ENCODE results near the gene LYPLAL1.

Gene LYPLAL1

DNA sequence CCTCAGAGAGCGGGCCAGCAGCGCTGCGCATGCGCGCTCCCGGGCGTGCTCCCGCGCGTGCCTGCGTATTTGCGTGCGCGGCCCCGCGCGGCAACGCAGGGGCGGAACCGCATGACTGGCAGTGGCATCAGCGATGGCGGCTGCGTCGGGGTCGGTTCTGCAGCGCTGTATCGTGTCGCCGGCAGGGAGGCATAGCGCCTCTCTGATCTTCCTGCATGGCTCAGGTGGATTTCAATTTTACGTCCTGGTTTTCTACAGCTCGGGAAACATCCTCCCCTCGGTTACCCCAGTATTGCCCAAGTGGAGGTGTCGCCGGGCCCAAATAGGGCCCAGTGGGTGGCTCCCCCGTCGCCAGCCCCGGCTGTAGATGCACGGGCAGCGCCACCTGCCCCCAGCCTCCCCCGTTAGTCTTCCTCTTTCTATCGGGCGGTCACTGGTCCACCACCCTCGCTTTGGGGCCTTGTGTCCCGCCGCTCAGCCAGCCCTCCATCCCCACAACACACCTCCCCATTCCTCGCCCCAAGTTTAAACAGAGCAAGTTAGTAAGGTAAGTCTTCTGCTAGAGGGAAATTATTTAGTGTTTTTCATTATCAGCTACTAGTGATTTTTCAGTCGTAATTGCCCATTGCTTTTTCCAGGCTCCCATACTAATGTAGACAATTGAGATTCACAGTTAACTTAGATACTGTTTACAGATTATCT is at the start of gene LYPLAL1:
Gene LYPLAL1, plus strand, starts transcription at position 121 of the 702 bp plus-strand sequence. Its CDS starts 13 bp downstream, at position 134.
- DNase-seq: peak; percentile 73

DNA sequence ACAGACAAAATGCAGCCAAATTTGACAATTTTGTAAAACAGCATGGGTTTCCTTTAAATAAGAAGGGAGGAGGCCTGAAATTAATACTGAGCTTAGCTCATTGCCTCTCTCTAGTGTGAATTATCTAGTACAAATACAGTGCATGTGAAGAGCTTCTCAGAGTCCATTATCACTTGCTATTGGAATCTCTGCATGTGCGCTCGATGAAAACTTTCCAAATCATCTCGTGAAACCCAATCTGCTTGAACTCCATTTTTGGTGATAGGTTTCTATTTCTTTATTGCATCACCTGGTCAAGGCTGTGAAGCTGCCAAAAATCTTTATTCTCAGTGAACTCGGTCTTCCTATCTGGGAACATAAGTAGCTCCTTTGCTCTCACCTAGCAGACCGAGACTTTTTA is 49.5 kb upstream of the LYPLAL1 start:
- DNase-seq: no peak

DNA sequence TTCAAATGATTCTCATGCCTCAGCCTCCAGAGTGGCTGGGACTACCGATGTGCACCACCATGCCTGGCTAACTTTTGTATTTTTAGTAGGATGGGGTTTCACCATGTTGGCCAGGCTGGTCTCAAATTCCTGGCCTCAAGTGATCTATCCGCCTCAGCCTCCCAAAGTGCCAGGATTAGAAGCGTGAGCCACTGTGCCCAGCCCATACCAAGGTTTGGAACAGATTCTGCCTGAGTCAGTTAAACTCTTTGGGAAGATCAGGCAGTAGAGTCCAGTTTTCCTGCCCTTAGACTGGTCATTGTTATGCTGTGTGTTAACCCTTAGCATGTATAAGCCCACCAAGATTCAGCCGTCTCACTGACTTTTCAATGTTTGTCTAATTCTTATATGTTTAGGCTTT is 48.3 kb upstream of the LYPLAL1 start:
- DNase-seq: no peak

DNA sequence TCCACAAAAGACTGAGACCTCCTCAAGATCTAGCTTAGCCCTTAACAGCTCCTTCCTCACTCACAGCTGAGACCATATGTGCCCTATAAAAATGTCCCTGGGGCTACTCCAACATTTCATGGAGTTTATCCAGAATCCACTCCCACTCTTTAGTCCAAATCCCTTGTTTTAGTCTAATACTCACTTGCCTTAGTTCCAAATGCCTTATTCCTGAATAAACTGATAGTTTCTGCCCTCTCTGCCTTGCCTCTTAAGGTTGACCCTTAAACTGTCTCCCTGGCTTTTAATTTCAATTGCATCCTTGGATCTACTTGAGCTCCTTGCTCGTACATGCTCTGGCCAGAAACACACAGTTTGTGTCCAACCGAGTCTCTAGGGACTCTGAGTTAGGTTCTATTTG is 47.3 kb upstream of the LYPLAL1 start:
- no peak for DNase-seq

DNA sequence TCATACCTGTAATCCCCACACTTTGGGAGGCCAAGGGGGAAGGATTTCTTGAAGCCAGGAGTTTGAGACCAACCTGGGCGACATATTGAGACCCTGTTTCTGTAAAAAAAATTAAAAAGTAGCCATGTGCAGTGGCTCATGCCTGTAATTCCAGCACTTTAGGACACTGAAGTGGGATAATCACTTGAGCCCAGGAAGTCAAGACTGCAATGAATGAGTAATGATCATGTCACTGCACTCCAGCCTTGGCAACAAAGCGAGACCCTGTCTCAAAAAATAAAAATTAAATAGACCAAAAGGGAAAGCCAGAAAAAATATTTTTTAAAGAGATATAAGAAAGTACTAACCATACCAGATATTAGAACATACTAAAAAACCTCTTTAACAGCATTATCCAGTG is 44.7 kb upstream of the LYPLAL1 start:
- DNase-seq: no peak

DNA sequence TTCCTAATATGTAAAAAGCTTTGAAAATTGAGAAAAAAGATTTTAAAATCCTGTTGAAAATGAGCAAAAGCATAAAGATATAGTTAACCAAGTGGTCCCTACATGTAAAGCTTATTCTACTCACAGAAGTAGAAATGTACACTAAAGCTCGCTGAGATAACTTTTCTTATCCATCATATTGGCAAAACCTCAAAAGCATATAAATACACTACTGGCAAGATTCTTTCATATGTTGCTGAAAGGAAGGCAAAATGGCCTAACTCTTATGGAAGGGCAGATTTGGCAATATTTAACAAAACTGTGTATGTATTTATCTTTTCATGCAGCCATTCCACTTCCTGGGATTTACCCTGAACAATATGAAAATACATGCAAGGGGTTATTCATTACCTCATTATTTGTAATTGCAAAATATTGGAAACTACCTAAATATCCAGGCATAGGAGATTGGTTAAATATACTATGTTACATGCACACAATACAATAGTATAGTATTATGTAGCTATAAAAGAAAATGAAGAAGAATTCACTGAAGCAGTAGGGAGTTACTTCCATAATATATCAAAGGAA is 43.2 kb upstream of the LYPLAL1 start:
- no peak for DNase-seq

DNA sequence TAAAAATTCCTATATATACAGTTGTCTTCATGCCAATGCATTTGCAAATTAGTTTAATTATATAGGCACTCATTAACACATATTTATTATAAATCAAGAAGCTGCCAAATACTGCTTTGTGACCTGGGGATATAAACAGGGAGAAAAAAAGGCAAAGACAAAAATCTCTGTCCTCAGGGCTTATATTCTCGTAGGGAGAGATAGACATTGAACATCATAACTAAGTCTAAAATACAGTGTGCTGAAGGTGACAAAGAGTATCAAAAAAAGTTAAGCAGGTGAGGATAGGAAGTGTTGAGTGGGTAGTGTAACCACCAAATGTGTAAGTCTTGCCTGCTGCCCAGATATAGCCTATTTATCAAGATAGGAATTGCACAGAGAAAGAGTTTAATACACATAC is 40.7 kb upstream of the LYPLAL1 start:
- no peak for DNase-seq

DNA sequence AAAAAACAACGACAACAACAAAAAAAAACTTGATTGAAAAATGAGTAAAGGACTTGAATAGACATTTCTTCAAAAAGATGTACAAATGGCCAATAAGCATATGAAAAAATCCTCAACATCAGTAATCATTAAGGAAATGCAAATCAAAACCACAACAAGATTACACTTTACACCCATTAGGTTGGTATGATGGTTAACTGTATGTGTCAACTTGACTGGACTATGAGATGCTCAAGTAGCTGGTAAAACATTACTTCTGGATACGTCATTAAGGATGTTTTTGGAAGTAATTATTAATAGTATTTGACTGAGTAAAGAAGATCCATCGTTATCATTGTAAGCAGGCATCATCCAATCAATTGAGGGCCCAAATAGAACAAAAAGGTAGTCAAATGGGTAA is 34.9 kb upstream of the LYPLAL1 start:
- no peak for DNase-seq

DNA sequence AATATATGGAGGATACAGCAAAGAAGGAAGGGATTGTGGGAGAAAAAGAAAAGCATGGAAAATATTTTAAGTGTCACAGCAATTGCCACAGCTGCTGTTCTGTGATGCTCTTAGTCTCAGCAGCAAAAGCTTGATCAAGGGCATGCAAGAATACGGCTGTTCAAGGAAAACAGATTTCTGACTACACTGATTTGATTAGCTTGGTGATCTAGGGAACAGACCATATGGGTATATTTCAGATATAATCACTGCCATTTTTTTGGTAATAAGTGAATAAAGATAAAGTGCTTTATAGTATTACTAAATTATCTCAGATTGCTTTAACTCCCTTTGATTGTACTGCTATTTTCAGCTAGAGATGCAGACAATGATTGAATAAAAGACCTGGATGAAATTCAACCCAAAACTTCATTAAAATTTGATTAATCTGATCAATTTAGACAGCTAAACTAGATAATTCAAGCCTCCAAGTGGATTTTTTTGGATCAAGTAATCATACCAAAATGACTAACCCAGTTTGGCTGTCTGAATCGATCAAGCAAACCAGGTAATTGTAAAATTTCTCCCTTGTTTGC is 33.3 kb upstream of the LYPLAL1 start:
- no peak for DNase-seq

DNA sequence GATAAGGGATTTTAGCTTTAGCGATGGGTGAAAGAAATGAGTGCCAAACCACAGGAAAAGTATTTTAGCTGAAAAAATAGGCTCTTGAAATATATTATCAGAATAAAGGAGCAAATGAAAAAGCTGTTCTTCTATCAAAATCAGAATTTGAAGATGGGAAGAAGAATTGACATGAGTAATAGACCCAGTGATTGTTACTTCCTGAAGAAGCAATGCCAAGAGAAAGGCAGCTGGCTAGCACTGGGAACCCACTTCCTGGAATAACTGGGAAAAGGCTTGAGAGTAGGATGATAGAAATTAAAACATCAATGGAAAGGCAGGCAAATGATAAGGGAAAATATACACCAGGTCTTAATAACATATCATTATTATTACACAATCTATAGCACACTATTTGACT is 29.9 kb upstream of the LYPLAL1 start:
- DNase-seq: no peak

DNA sequence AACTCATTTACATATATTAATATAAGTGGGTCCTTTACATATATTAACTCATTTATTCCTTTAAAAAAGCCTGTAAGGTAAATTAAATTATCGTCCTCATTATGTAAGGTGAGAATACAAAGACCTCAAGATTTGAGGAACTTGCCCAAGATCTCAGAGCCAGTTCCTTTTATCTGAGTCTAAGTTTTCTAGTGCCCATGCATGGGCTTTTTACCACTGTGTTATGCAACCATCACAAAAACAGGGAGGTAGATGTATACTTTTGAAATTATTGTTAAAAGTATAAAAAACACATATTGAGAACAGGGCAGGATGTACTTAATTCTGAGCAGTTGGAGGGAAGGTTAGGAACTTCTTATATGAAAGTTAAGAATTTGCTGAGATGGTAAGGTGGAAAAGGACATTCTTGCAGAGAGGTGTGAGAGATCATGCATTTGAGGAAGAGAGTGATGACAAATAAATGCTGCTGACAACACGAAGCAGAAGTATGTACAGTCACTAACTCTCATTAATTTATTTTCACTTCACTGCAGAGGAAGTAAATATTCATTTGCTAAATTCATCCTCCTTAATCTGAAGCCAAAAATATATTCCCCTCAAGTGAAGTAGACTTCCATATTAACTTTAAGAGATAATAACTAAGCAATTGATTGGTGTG is 28.9 kb upstream of the LYPLAL1 start:
- DNase-seq: no peak

DNA sequence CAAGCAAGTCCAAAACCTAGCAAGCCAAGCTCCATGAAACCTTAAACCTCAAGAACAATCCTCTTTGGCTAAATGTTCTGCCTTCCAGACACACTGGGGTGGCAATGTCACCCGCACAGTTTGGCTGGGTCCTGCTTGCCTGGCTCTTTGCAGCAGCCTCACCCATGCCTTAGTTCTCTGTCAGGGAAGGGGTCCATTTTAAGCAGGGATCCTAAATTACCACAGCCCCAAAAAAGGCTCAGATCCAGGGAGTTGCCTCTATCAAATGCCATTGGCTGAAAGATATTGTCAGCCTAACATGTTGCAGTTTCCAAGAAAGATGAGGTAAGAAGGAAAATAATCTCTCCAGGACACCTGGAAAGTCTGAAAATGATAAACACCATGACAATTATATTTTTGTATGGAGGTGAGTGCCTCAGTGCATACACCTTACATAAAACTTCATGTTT is 26.1 kb upstream of the LYPLAL1 start:
- DNase-seq: no peak

DNA sequence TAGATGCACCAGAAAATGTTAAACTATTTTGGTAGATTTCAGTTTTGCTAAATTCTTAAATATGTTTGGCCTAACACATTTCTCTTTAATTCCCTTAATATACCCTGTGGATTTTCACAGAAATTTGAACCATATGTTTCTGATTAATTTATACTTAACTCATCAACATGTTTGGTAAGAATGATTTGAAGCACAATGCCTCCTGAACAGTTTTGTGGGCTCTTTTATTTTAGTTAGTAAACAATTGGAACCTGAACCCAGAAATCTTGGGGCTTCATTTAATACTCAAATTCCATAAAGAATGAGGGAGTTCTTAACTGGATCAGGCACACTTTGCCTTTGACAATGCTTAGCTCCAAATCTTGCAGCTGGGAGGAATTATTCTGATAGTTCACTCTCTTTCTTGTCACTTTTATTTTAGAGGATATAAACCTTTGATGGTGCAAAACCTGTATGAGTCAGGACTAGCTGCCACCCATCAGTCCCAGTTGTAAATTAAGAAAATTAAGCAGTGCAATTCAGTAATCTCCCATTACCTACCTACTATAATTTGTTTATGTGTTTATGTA is 24.6 kb upstream of the LYPLAL1 start:
- no peak for DNase-seq

DNA sequence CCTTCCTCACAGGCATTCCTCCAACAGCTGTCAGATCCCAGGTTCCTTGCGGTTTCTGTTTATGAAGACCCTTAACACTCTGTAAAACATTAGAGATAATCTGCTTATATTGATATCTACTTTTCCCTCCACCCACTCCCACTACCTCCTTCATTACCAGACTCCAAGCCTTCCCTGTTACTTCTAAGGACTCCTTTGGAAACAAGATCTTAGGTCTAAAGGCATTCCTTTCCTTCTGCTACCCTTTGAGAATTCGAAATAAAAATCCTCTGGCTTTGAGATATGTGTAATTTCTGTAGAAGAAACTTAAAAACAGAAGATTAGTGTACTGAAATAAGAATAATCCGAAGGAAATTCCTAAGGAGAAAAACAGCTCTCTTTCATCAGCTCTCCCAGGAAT is 23.7 kb upstream of the LYPLAL1 start:
- DNase-seq: no peak

DNA sequence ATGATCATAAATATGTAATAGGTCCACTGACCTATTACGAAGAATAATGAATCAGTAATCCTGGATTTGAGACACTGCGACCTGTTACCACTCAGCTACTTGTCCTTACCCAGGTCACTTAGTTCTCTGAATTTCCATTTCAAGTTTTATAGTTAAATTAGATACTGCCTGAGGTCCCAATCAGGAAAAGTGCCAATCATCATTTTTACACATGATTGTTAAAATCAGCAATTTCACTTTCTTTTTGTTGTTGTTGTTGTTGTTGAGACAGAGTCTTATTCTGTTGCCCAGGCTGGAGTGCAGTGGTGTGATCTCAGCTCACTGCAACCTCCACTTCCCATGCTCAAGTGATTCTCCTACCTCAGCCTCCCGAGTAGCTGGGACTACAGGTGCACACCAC is 22.8 kb upstream of the LYPLAL1 start:
- no peak for DNase-seq

DNA sequence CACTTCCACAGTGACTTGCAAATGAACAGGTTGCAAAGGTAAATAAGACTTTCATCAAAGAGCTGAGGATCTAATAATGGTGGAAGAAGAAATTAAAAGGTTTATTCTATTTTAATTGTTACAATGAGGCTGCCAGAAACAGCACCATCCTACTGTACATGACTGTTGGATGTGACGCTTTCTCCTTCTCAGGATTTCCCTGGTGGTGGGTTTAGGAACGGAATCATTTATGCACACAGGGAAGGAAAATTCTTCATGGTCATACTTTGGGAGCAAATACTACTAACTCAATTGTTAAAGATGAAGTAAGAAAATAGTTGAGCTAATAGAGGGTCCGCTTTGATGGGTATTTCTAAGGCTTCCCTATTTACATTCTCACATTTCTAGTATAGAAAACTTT is 22.2 kb upstream of the LYPLAL1 start:
- DNase-seq: no peak

DNA sequence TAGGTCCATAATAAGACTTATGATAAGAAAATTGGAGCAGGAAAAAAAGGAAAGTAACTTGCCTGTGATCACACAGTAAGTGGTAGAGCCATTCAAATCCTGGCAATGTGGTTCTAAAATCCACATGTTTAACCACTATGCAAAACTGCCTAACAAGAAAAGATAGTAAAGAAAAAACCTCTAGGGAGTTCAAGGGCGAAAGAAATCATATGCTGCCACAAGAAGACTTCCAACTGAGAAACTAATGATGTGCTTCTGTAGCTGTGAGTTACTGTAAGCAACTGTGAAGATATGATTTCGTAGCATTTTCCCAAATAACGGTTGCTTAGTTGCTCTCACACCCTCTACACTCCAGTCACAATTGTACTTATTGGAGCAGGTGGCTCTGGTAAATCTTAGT is 20.9 kb upstream of the LYPLAL1 start:
- no peak for DNase-seq

DNA sequence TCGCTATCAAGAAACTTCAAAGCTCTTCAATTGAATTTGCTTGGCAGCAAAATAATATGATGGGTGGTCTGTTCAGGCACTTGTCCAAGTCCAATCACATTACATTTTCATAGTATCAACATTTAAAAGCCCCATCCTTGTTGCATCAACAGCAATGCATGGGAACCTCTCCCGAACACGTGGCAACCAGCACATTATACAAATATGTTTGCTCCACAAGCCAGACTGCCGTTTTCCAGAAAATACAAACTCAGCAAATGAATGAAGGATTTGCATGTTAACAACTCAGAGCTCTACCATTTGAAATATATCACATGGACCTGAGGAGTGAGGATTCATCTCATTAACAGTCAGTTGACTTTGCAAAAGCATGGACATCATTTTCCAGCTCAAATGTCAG is 20.0 kb upstream of the LYPLAL1 start:
- no peak for DNase-seq

DNA sequence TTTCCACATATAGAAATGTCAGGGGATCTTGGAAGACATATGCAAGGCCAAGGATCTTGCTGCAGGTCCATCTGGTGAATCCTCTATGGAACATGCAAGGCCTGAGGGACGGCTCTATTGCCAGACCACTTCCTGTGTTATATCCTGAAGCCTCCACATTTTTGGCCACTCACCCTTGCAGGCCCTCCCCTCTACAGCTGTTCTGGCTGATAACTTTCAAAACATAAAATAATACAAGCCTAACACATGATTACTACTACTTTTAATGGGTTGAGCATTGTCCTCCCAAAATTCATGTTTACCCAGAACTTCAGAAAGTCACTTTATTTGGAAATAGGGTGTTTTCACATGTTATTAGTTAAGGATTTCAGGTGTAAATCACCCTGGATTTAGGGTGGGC is 18.5 kb upstream of the LYPLAL1 start:
- no peak for DNase-seq

DNA sequence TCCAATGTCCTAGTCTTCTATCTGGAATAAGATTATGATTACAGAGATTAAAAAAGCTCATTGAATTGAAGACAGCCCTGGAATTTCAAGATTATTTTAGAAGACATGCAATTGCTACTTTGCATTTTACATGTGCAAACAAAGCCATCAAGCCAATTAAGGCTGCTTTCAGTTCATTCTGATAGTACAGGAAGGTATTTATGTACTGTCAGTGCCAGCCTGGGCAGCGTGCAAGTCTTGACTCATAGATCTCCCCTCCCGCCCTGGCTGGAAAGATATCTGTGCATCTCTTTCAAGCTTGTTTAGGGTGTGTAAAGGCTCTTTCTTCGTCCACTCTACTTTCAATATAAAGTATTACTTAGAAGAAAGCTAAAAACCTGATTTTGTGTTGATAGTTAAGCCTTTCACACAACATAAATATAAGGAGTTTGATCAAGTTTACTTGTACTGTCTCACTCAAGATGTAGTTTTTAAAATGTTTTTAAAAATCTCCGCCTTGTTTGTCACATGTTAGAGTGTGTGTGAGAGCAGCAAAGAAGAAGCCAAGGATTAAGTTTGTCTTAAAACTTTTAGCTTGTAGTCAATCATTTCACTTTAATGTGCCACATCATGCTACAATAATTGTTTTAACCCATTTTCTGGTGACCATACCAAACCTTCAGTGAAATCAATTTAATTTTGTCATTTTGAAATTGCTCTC is 13.6 kb upstream of the LYPLAL1 start:
- DNase-seq: no peak

DNA sequence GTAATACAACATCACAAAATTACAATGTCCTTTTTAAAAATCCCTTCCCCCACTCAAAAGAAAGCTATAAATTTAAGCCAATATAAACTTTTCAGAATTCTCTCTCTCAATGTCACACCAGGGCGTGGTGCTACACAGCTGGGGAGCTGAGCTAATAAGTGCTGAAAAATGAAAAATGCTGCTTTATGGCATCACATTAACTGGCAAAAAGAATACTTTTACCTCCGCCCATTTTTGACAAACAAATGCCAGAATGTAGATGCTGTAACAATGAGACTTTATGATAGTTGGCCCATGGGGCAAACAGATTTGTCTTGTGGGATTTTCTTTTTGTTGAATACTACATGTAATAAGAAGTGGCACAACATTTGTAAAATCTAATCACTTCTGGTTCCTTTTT is 12.7 kb upstream of the LYPLAL1 start:
- DNase-seq: no peak

DNA sequence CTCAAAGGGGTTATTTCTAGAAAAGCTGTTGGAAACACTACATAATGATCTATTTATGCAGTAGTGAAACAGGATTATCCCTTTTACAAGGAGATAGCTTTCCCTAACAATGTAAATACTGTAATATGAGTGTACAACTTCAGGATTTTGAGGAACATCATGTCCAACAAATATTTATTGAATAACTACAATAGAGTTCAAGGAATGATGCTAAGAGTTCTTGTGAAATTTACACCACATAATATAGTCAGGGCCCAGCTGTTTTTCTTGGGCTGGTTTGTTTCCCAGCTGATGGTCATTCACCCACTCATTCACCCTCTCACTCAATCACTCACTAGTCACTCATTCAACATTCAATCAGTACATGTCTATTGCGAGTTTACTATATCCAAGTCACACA is 12.3 kb upstream of the LYPLAL1 start:
- DNase-seq: no peak

DNA sequence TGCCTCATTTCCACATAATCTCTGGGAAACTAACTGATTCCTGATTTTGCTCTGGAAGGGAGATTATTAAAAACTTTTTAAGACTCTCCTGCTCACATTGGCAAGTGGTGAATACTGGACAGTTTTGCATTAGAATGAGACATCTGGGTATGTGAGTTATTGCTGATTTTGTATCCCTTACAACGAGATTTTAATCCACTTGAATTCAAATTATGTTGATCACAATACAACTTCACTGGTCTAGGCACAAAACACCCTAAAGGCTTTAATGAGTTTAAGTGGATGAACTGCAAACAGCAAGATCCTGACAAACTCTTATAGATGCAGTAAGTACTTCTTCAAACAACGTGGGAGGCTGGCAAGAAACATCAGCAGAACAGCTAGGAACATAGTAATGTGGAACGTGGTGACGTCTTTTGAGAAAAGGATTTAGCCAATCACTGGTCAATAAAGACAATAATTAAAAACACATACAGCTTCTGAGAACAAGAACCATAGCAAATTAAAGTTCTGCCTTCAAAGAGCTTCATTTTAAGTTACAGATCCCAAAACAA is 10.2 kb upstream of the LYPLAL1 start:
- no peak for DNase-seq

All from SHP77 treated with DMSO at 0.1 percent for 48 hours (cell line).